Sigmoid colon (tissue), 4 donors: ENCODE results near the gene ZNF71.

Source experiments
- EP300 ChIP-seq, 4 donors: sonication (generic); formaldehyde crosslinking; IDR thresholded peaks; one replicate each; pipeline ENCODE4 v1.6.1; 2017; ENCODE audit warnings: antibody characterized with exemption in 4 of 4
- POLR2AphosphoS5 ChIP-seq, 4 donors: sonication (generic); formaldehyde crosslinking; IDR thresholded peaks; one replicate each; pipeline ENCODE4 v1.6.1; 2017; ENCODE audit warnings: antibody characterized with exemption in 4 of 4
- TF ChIP-seq, protein P1 (sequence below), 4 experiments: fragments of 450-650 bp in 3 of 4; fragments of 200-600 bp in 1 of 4; IDR thresholded peaks; one replicate each; pipeline ENCODE4 v1.5.1; 2016 to 2019; ENCODE audit warnings: antibody characterized with exemption in 4 of 4, mild to moderate bottlenecking in 3 of 4, moderate library complexity in 2 of 4

DNA sequence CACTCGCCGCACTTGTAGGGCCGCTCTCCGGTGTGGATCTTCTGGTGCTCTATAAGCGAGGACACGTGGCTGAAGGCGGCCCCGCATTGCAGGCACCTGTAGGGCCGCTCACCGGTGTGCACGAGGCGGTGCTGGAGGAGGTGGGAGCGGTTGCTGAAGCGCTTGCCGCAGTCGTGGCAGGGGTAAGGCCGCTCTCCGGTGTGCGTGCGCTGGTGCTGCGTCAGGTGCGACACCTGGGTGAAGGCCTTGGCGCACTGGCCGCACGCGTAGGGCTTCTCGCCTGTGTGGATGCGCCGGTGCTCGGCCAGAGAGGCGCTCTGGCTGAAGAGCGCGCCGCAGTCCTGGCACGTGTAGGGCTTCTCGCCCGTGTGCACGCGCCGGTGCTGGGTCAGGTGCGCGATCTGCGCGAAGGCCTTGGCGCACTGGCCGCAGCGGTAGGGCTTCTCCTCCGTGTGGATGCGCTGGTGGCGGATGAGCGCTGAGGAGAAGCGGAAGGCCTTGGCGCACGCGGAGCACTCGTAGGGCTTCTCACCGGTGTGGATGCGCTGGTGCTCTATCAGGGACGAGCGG, 68.9 kb downstream of the ZNF71 start:
- TF ChIP-seq, protein P1, sequence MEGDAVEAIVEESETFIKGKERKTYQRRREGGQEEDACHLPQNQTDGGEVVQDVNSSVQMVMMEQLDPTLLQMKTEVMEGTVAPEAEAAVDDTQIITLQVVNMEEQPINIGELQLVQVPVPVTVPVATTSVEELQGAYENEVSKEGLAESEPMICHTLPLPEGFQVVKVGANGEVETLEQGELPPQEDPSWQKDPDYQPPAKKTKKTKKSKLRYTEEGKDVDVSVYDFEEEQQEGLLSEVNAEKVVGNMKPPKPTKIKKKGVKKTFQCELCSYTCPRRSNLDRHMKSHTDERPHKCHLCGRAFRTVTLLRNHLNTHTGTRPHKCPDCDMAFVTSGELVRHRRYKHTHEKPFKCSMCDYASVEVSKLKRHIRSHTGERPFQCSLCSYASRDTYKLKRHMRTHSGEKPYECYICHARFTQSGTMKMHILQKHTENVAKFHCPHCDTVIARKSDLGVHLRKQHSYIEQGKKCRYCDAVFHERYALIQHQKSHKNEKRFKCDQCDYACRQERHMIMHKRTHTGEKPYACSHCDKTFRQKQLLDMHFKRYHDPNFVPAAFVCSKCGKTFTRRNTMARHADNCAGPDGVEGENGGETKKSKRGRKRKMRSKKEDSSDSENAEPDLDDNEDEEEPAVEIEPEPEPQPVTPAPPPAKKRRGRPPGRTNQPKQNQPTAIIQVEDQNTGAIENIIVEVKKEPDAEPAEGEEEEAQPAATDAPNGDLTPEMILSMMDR (IDR thresholded peaks at IDR 0.05) = no peak
- TF ChIP-seq POLR2AphosphoS5 (IDR thresholded peaks at IDR 0.05) = no peak
- TF ChIP-seq EP300 (IDR thresholded peaks at IDR 0.05) = no peak
